Activated naive CD4-positive, alpha-beta T cell treated with anti-CD3 and anti-CD28 coated beads, Interleukin-2, amount 10 ng/mL, durations not matched to agents 7 days and 5 days (primary cell): ENCODE measurements around the gene GALNT18.

Experiments used
- CTCF ChIA-PET: fragments of 350-600 bp; sonication (Branson Sonifier 250); formaldehyde crosslinking; loops from one replicate; lab custom pipeline; 2021; ENCODE audit warnings: antibody characterized with exemption; lab: Charles Lee
- DNase-seq: peaks from one replicate; pipeline ENCODE4 v3.0.0-alpha.2; 2020
- H3K27ac Mint-ChIP-seq: one replicate; pipeline ENCODE4 v1.8.0; 2021; ENCODE audit warnings: mild to moderate bottlenecking, moderate library complexity, mixed read lengths
- H3K27me3 Mint-ChIP-seq: one replicate; pipeline ENCODE4 v1.8.0; 2021; ENCODE audit warnings: mild to moderate bottlenecking, mixed read lengths
- H3K36me3 Mint-ChIP-seq: one replicate; pipeline ENCODE4 v1.8.0; 2021; ENCODE audit warnings: mixed read lengths
- H3K4me1 Mint-ChIP-seq: one replicate; pipeline ENCODE4 v1.8.0; 2021; ENCODE audit warnings: mixed read lengths
- H3K4me3 Mint-ChIP-seq: one replicate; pipeline ENCODE4 v1.8.0; 2021; ENCODE audit warnings: mild to moderate bottlenecking, moderate library complexity, mixed read lengths
- H3K9me3 Mint-ChIP-seq: one replicate; pipeline ENCODE4 v1.8.0; 2021; ENCODE audit warnings: mixed read lengths

The GALNT18 gene

GRCh38 chr11:11426226-11426952 is 195.4 kb downstream of the GALNT18 start:
- Mint-ChIP-seq H3K4me1 (no peaks in the 10 kb centered on the region), H3K9me3 (no peaks in the 10 kb centered on the region), H3K4me3 (no peak overlapping the region), H3K27me3 (no peaks in the 10 kb centered on the region), H3K36me3 (no peaks in the 10 kb centered on the region), H3K27ac (no peak overlapping the region)
- CTCF ChIA-PET = no interaction called here
- DNase-seq = no peak

GRCh38 chr11:11425806-11426205 is 196.0 kb downstream of the GALNT18 start:
- H3K36me3 Mint-ChIP-seq = no peaks in the 10 kb centered on the region
- H3K4me3 Mint-ChIP-seq = no peak overlapping the region
- CTCF ChIA-PET = no interaction called here
- no peak for DNase-seq
- H3K4me1 Mint-ChIP-seq = no peaks in the 10 kb centered on the region
- H3K27me3 Mint-ChIP-seq = no peaks in the 10 kb centered on the region
- no peaks in the 10 kb centered on the region for H3K9me3 Mint-ChIP-seq
- H3K27ac Mint-ChIP-seq = no peak overlapping the region

- no peak for DNase-seq
- no peak overlapping the region for H3K4me3 Mint-ChIP-seq
- no peaks in the 10 kb centered on the region for H3K27me3 Mint-ChIP-seq
- no peaks in the 10 kb centered on the region for H3K4me1 Mint-ChIP-seq
- H3K27ac Mint-ChIP-seq = no peak overlapping the region
- CTCF ChIA-PET = interaction anchor here (0.6 kb wide), 1 partner anchor 10 kb away, joined by 4 read pairs; no protein-coding TSS in a partner anchor
- H3K36me3 Mint-ChIP-seq = no peaks in the 10 kb centered on the region
- no peaks in the 10 kb centered on the region for H3K9me3 Mint-ChIP-seq
These were observed 197.1 kb downstream of the GALNT18 start for GRCh38 chr11:11424688-11425087.

GRCh38 chr11:11422411-11423128 is 199.2 kb downstream of the GALNT18 start:
- CTCF ChIA-PET = no interaction called here

GRCh38 chr11:11421509-11421908 is 200.3 kb downstream of the GALNT18 start:
- CTCF ChIA-PET = no interaction called here
- H3K36me3 Mint-ChIP-seq = no peaks in the 10 kb centered on the region
- H3K9me3 Mint-ChIP-seq = no peaks in the 10 kb centered on the region
- peaks cover 4% of the 10 kb centered on the region for H3K4me1 Mint-ChIP-seq
- no peak for DNase-seq
- peaks cover 12% of the 10 kb centered on the region for H3K27me3 Mint-ChIP-seq
- H3K27ac Mint-ChIP-seq = no peak overlapping the region
- no peak overlapping the region for H3K4me3 Mint-ChIP-seq

More at GRCh38 chr11:11422411-11423128, 199.2 kb downstream of the GALNT18 start:
- Mint-ChIP-seq H3K27me3 (peaks cover 1% of the 10 kb centered on the region), H3K4me3 (no peak overlapping the region), H3K4me1 (no peaks in the 10 kb centered on the region), H3K9me3 (no peaks in the 10 kb centered on the region), H3K27ac (no peak overlapping the region), H3K36me3 (no peaks in the 10 kb centered on the region)
- DNase-seq = no peak

- H3K36me3 Mint-ChIP-seq = no peaks in the 10 kb centered on the region
- CTCF ChIA-PET = interaction anchor here (1.0 kb wide), 1 partner anchor 367 kb away, joined by 4 read pairs; no protein-coding TSS in a partner anchor
- H3K27ac Mint-ChIP-seq = no peak overlapping the region
- DNase-seq = no peak
- H3K9me3 Mint-ChIP-seq = no peaks in the 10 kb centered on the region
- H3K4me3 Mint-ChIP-seq = no peak overlapping the region
- peaks cover 18% of the 10 kb centered on the region for H3K27me3 Mint-ChIP-seq
- peaks cover 8% of the 10 kb centered on the region for H3K4me1 Mint-ChIP-seq
These were observed 200.9 kb downstream of the GALNT18 start for GRCh38 chr11:11420899-11421285.

- H3K4me1 Mint-ChIP-seq = peaks cover 8% of the 10 kb centered on the region
- H3K27me3 Mint-ChIP-seq = peaks cover 18% of the 10 kb centered on the region
- H3K9me3 Mint-ChIP-seq = no peaks in the 10 kb centered on the region
- CTCF ChIA-PET = interaction anchor here (1.0 kb wide), 1 partner anchor 367 kb away, joined by 4 read pairs; no protein-coding TSS in a partner anchor
- H3K27ac Mint-ChIP-seq = no peak overlapping the region
- no peak for DNase-seq
- H3K4me3 Mint-ChIP-seq = no peak overlapping the region
- no peaks in the 10 kb centered on the region for H3K36me3 Mint-ChIP-seq
These were observed 201.5 kb downstream of the GALNT18 start for GRCh38 chr11:11420191-11420898.

- Mint-ChIP-seq H3K36me3 (no peaks in the 10 kb centered on the region), H3K4me1 (peaks cover 8% of the 10 kb centered on the region), H3K27ac (no peak overlapping the region), H3K9me3 (no peaks in the 10 kb centered on the region), H3K4me3 (no peak overlapping the region), H3K27me3 (peaks cover 18% of the 10 kb centered on the region)
- CTCF ChIA-PET = no interaction called here
- no peak for DNase-seq
These were observed 202.1 kb downstream of the GALNT18 start for GRCh38 chr11:11419747-11420146.

GRCh38 chr11:11416917-11417316 is 204.9 kb downstream of the GALNT18 start:
- no peak for DNase-seq

GRCh38 chr11:11416502-11416901 is 205.3 kb downstream of the GALNT18 start:
- no peak for DNase-seq
- no peaks in the 10 kb centered on the region for H3K9me3 Mint-ChIP-seq
- H3K4me3 Mint-ChIP-seq = no peak overlapping the region
- CTCF ChIA-PET = interaction anchor here (2.3 kb wide), 1 partner anchor 389 kb away, joined by 6 read pairs; no protein-coding TSS in a partner anchor
- H3K27me3 Mint-ChIP-seq = peaks cover 18% of the 10 kb centered on the region
- H3K27ac Mint-ChIP-seq = no peak overlapping the region
- peaks cover 8% of the 10 kb centered on the region for H3K4me1 Mint-ChIP-seq
- H3K36me3 Mint-ChIP-seq = no peaks in the 10 kb centered on the region

More at GRCh38 chr11:11416917-11417316, 204.9 kb downstream of the GALNT18 start:
- no peaks in the 10 kb centered on the region for H3K36me3 Mint-ChIP-seq
- no peak overlapping the region for H3K27ac Mint-ChIP-seq
- H3K4me3 Mint-ChIP-seq = no peak overlapping the region
- CTCF ChIA-PET = interaction anchor here (2.3 kb wide), 1 partner anchor 389 kb away, joined by 6 read pairs; no protein-coding TSS in a partner anchor
- H3K27me3 Mint-ChIP-seq = peaks cover 18% of the 10 kb centered on the region
- peaks cover 8% of the 10 kb centered on the region for H3K4me1 Mint-ChIP-seq
- H3K9me3 Mint-ChIP-seq = no peaks in the 10 kb centered on the region

GRCh38 chr11:11415901-11416300 is 205.9 kb downstream of the GALNT18 start:
- H3K27ac Mint-ChIP-seq = no peak overlapping the region
- no peaks in the 10 kb centered on the region for H3K36me3 Mint-ChIP-seq
- no peak overlapping the region for H3K4me3 Mint-ChIP-seq
- H3K4me1 Mint-ChIP-seq = peaks cover 8% of the 10 kb centered on the region
- H3K27me3 Mint-ChIP-seq = peaks cover 18% of the 10 kb centered on the region
- CTCF ChIA-PET = interaction anchor here (2.3 kb wide), 1 partner anchor 388 kb away, joined by 6 read pairs; no protein-coding TSS in a partner anchor
- no peak for DNase-seq
- no peaks in the 10 kb centered on the region for H3K9me3 Mint-ChIP-seq

GRCh38 chr11:11414996-11415395 is 206.8 kb downstream of the GALNT18 start:
- Mint-ChIP-seq H3K4me3 (no peak overlapping the region), H3K36me3 (no peaks in the 10 kb centered on the region), H3K27ac (no peak overlapping the region), H3K9me3 (no peaks in the 10 kb centered on the region), H3K4me1 (peaks cover 8% of the 10 kb centered on the region), H3K27me3 (peaks cover 21% of the 10 kb centered on the region)
- CTCF ChIA-PET = no interaction called here
- DNase-seq = no peak

GRCh38 chr11:11413776-11414175 is 208.0 kb downstream of the GALNT18 start:
- H3K27ac Mint-ChIP-seq = no peak overlapping the region

GRCh38 chr11:11411401-11411985 is 210.3 kb downstream of the GALNT18 start:
- no peak for DNase-seq
- H3K4me3 Mint-ChIP-seq = no peak overlapping the region
- CTCF ChIA-PET = no interaction called here
- H3K27ac Mint-ChIP-seq = no peak overlapping the region
- H3K9me3 Mint-ChIP-seq = no peaks in the 10 kb centered on the region
- H3K36me3 Mint-ChIP-seq = no peaks in the 10 kb centered on the region
- H3K4me1 Mint-ChIP-seq = peaks cover 4% of the 10 kb centered on the region
- peaks cover 14% of the 10 kb centered on the region for H3K27me3 Mint-ChIP-seq

More at GRCh38 chr11:11413776-11414175, 208.0 kb downstream of the GALNT18 start:
- no peaks in the 10 kb centered on the region for H3K9me3 Mint-ChIP-seq
- CTCF ChIA-PET = interaction anchor here (1.4 kb wide), 1 partner anchor 386 kb away, joined by 4 read pairs; no protein-coding TSS in a partner anchor
- H3K4me3 Mint-ChIP-seq = no peak overlapping the region
- DNase-seq = no peak
- no peaks in the 10 kb centered on the region for H3K36me3 Mint-ChIP-seq
- peaks cover 26% of the 10 kb centered on the region for H3K27me3 Mint-ChIP-seq
- H3K4me1 Mint-ChIP-seq = peaks cover 8% of the 10 kb centered on the region
